ENCODE measurements around the gene FHAD1. TPM values are rescaled to one million over a fixed set of nuclear protein-coding genes. Genes with fewer than 3 reads are reported as not detected.

The FHAD1 gene
- total RNA-seq, 3 donors from 2014 or later (not counting 1 experiment from before 2014, with no cell fraction given) = 0.72 to 1.9 (median 1.7) TPM

GRCh38 chr1:15411593-15412137 is 164.6 kb downstream of the FHAD1 start:
- DNase-seq (peak; percentile 75 to 79), ATAC-seq (peak; percentile 28 to 59 (median 49))
- 3% methylated on average over 12 of the region's 12 CpGs for WGBS (ENCODE audit: insufficient coverage)
- peak overlapping the region; percentile 97 for H3K4me3 Mint-ChIP-seq
- intact Hi-C loops (cut with micrococcal nuclease) = loop anchor here (1.0 to 2.0 kb wide), 2 partner anchors 163 to 345 kb away; no protein-coding TSS in a partner anchor
- Histone ChIP-seq H3K4me3 (ENCODE audit: low read length) (peak overlapping the region; percentile 97), H3K27ac (ENCODE audit: low read length) (peak overlapping the region; percentile 99), H3K4me1 (ENCODE audit: control insufficient read depth, insufficient read depth, low read length) (peaks cover 81% of the 10 kb centered on the region), H3K9me3 (ENCODE audit: control insufficient read depth, insufficient read depth, low read length) (no peaks in the 10 kb centered on the region), H3K36me3 (ENCODE audit: control insufficient read depth, insufficient read depth, low read length) (peaks cover 43% of the 10 kb centered on the region), H3K27me3 (ENCODE audit: control insufficient read depth, insufficient read depth, low read length) (no peaks in the 10 kb centered on the region)
- H3K27me3 Mint-ChIP-seq (ENCODE audit: low read depth in 2 of 2) = no peaks in the 10 kb centered on the region
- H3K36me3 Mint-ChIP-seq = no peaks in the 10 kb centered on the region
- H3K4me1 Mint-ChIP-seq = peaks cover 80 to 87% of the 10 kb centered on the region in 2 donors
- peak overlapping the region; percentile 93 to 100 for H3K27ac Mint-ChIP-seq
- no peak for TF ChIP-seq CTCF (IDR thresholded peaks at IDR 0.05)
- no peaks in the 10 kb centered on the region for H3K9me3 Mint-ChIP-seq

GRCh38 chr1:15412175-15412800 is 165.3 kb downstream of the FHAD1 start:
- Mint-ChIP-seq H3K4me3 (peak overlapping the region; percentile 97), H3K9me3 (no peaks in the 10 kb centered on the region), H3K36me3 (no peaks in the 10 kb centered on the region), H3K27ac (peak overlapping the region; percentile 93 to 100), H3K4me1 (peaks cover 80 to 87% of the 10 kb centered on the region in 2 donors), H3K27me3 (ENCODE audit: low read depth in 2 of 2) (no peaks in the 10 kb centered on the region)
- H3K4me1 ChIP-seq (ENCODE audit: control insufficient read depth, insufficient read depth, low read length) = peaks cover 81% of the 10 kb centered on the region
- peak overlapping the region; percentile 99 for H3K27ac ChIP-seq (ENCODE audit: low read length)
- TF ChIP-seq CTCF (IDR thresholded peaks at IDR 0.05) = no peak
- H3K27me3 ChIP-seq (ENCODE audit: control insufficient read depth, insufficient read depth, low read length) = no peaks in the 10 kb centered on the region
- DNase-seq (peak; percentile 71 to 81), ATAC-seq (peak; percentile 39 to 68 (median 54))
- WGBS (ENCODE audit: insufficient coverage) = 39% methylated on average over 16 of the region's 16 CpGs
- intact Hi-C loops (cut with micrococcal nuclease) = no loop called here
- peaks cover 43% of the 10 kb centered on the region for H3K36me3 ChIP-seq (ENCODE audit: control insufficient read depth, insufficient read depth, low read length)
- peak overlapping the region; percentile 97 for H3K4me3 ChIP-seq (ENCODE audit: low read length)
- no peaks in the 10 kb centered on the region for H3K9me3 ChIP-seq (ENCODE audit: control insufficient read depth, insufficient read depth, low read length)

GRCh38 chr1:15412843-15413242 is 165.8 kb downstream of the FHAD1 start:
- Mint-ChIP-seq H3K4me1 (peaks cover 80 to 87% of the 10 kb centered on the region in 2 donors), H3K9me3 (no peaks in the 10 kb centered on the region), H3K4me3 (peak overlapping the region; percentile 97), H3K27ac (peak overlapping the region; percentile 93 to 100), H3K36me3 (no peaks in the 10 kb centered on the region), H3K27me3 (ENCODE audit: low read depth in 2 of 2) (no peaks in the 10 kb centered on the region)
- Histone ChIP-seq H3K9me3 (ENCODE audit: control insufficient read depth, insufficient read depth, low read length) (no peaks in the 10 kb centered on the region), H3K27ac (ENCODE audit: low read length) (peak overlapping the region; percentile 99), H3K4me3 (ENCODE audit: low read length) (peak overlapping the region; percentile 97), H3K27me3 (ENCODE audit: control insufficient read depth, insufficient read depth, low read length) (no peaks in the 10 kb centered on the region), H3K36me3 (ENCODE audit: control insufficient read depth, insufficient read depth, low read length) (peaks cover 43% of the 10 kb centered on the region), H3K4me1 (ENCODE audit: control insufficient read depth, insufficient read depth, low read length) (peaks cover 81% of the 10 kb centered on the region)
- no peak for TF ChIP-seq CTCF (IDR thresholded peaks at IDR 0.05)
- intact Hi-C loops (cut with micrococcal nuclease) = no loop called here
- no peak for ATAC-seq
- DNase-seq = peak in 1 of 2 donors; percentile 20
- 58% methylated on average over 11 of the region's 11 CpGs for WGBS (ENCODE audit: insufficient coverage)
